Activated CD4-positive, alpha-beta T cell treated with anti-CD3 and anti-CD28 coated beads, Interleukin-2, amount 50 U/mL, for 4 hours (primary cell): Measurements from ENCODE around the gene NAT14.
"Not testable (repeated sequence)": the region's sequence is repeated elsewhere in the genome, so short reads cannot be mapped to it uniquely, and the experiment has no call there.

Source experiments
- DNase-seq, 2 experiments: peaks; one replicate each; pipeline ENCODE4 v3.0.0-alpha.2; 2020

The NAT14 gene

DNA sequence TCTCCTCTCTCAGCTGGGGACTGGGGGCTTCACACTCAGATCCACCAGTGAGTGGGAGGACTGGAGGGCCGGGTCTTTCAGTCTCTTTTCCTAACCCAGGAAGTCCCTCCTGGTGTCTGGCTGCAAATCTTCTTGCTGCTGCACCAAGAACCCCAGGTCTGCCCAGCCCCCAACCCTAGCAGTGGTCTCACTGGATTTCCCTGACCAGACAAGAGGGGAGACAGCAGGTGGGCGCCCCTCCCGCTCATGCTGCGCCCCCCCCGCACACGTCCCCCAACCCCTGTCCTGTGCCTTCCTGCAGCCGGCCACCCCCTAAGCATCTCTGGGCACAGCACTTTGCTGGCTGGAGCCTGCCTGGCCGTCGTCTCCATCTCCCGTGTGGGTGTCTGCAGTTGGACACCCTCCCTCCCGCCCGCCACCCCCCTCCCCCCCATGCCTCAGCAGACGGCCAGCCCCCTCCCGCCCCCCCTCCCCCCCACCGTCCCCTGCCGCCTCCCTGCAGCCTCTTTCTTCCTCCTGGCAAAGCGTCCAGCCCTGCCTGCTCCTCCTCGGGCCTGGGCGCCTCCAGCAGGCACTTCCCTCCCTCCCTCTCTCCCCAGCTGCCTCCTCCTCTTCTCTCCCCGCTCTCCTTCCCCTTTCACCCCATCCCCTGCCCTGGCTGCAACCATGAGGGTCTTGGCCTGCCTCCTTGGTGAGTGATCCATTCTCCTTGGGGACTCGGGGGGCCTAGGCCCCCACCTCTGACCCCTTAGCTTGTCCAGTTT, 3.1 kb downstream of the NAT14 start, which contains the start of gene SSC5D:
TSS of gene SSC5D (plus strand) at position 513 of the 764 bp plus-strand sequence. CDS start at position 667, 154 bp downstream.
- DNase-seq, result no peak

DNA sequence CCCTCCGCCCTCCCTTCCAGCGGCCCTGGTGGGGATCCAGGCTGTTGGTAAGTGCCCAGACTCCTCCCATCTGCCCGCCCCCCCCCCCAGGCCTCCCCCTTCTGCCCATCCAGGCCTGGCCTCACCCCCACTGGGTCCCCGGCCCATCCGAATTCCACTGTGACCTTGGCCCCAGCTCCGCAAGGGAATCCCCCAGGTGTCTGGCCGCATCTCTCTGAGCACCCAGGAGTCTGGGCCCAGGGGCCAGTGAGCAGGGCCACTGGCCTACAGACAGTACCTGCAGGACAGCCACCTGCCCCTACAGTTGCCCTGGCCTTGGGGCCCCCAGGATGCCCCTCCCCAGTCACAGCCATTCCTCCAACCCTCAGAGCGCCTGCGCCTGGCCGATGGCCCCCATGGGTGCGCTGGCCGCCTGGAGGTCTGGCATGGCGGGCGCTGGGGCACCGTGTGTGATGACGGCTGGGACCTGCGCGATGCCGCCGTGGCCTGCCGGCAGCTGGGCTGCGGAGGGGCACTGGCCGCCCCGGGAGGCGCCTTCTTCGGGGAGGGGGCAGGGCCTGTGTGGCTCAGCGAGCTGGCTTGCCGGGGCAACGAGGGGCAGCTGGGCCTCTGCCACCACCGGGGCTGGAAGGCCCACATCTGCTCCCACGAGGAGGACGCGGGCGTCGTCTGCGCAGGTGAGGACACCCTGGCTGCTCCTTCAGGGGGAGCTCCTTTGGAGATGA, 4.2 kb downstream of the NAT14 start:
- DNase-seq, result no peak

DNA sequence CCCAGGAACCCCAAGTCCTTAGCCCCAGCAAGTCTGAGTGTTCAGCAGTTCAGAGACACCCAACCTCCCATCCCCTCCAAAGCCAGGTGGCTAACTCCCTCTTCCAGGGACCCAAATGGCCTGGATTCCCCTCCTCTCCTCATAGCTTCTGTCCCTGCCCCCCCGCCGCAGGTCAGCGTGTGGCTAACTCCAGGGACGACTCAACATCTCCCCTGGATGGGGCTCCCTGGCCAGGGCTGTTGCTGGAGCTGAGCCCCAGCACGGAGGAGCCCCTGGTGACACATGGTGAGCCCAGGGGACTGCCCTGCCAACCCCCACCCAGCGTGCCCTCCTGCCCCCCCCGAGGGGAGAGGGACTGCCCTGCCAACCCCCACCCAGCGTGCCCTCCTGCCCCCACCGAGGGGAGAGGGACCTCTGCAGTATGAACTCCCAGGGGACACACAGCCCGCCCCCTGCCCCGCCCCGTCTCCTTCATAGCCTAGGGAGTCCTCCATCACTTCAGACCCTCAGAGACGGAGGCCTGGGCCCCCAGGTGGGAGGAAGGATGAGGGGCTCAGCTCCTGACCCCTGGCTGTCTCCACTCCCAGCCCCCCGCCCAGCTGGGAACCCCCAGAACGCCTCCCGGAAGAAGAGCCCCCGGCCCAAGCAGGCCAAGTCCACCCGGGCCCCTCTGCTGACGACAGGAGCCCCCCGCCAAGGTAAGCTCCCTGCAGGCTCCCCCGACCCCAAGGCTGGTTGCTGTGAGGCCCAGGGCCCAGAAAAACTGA, 4.9 kb downstream of the NAT14 start:
- no peak for DNase-seq

DNA sequence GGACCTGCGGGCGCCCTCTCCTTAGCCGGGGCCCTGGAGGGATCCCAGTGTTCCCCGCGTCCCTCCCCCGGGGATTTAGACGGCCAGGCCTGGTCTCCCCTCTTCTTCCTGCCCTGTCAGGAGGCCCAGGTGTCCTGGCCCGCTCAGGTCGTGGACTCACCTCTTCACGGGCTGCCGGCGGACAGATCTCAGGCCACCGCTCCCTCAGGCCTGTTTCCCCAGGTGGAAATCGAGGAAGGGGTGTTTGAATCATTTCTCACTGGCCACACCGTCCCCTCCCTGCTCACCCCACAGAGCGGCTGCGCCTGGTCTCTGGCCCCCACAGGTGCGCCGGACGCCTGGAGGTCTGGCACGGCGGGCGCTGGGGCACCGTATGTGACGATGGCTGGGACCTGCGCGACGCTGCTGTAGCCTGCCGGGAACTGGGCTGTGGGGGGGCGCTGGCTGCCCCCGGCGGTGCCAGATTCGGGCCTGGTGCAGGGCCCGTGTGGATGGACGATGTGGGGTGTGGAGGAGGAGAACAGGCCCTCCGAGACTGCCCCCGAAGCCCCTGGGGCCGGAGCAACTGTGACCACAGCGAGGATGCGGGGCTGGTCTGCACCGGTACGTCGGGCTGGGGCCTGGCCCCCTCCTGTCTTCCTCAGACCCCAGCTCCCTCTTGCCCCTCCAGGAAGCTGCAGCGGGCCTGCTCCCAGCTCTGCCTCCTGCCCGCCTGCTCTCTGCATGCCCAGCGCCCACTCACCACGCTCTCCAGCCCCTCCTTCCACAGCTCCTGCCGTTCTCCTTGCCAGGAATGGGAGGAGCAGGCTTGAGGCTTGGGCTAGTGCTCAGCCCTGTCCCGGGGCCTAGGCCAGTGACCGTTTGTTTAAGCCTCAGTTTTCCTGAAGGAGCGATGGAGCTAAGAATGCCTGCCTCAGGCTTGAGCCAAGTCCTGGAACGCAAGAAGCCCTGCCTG, 5.8 kb downstream of the NAT14 start:
- DNase-seq, result no peak

DNA sequence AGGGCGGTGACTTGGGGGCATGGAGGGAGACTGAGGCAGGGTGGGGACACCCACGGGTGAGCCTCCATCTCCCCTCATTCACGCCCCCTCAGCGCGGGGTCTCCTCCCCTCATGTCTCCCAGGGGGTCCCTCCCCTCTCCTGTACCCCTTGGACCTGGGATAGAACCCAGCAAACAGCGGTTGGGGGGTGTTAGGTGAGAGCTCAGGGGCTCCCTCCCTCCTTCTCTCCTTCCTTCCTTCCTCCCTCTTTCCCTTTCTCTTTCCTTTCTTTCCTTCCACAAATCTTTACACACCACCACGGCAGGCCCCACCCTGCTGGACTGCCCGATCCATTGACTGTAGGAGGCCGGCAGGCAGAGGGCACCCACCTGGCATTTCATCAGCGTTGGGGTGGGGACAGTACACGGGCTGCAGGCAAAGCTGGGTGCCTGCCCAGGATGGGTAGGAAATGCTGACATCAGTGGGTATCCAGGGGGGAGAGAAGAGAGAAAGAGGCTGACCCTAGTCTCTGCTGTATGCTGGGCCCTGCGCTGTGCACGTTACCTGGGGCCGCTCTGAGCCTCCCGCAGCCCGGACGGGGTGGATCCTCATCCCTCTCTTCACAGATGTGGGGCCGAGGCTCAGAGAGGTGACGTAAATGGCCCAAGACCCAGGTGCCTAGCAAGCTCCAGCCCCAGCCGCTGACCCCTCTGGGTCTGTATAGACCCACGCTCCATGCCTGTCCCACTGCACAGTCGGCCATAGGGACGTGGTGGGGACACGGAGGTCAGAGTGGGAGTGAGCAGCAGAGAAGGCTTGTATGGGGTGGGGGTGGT, 6.8 kb downstream of the NAT14 start:
- no peak for DNase-seq

DNA sequence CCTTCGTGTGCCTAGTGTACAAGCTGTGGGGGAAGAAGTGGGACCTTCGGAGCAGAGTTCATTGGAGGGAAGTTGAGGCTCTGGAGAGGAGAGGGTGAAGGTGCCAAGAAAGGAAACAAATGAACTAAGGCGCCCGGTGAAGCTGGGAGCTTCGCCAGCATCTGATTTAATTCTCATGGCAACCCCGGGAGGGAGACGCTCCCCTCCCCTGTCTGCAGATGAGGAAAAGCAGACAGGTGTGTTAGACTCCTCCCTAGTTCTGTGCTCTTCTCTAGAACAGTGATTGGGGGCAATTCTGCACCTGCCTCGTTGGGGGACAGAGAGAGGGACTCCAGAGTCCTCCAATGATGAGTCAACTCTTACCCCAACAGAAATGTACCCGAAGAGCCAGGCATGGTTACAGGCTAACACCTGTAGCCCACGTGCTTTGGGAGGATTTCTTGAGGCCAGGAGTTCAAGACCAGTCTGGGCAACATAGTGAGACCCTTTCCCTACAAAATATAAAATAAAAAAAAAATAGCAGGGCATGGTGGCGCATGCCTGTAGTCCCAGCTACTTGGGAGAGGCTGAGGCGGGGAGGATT, 7.5 kb downstream of the NAT14 start:
- DNase-seq, result no peak

DNA sequence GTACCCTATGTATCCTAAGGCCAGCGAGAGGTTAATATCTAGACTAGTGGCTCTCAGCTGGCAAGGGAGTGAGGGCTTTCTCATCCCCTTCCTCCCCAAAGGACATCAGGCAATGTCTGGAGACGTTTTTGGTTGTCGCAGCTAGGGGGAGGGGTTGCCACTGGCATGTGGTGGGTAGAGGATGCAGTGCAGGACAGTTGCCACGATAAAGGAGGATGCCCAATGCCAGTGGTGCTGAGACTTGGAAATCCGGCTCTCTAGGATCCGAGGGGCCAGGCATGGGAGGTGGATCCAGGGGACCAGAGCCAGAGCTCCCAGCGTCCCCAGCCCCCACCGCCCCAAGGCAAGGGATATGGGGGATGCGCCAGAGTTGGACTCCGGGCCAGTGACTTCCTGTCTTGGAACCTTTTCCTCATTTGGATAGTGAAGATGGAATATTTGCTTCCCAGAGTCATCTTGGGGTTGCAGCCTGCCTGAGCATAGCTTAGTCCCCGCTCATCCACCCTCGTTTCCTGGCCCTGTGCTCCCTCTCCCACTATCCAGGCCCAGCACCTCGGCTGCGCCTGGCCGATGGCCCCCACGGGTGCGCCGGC, 8.2 kb downstream of the NAT14 start:
- DNase-seq, result no peak

DNA sequence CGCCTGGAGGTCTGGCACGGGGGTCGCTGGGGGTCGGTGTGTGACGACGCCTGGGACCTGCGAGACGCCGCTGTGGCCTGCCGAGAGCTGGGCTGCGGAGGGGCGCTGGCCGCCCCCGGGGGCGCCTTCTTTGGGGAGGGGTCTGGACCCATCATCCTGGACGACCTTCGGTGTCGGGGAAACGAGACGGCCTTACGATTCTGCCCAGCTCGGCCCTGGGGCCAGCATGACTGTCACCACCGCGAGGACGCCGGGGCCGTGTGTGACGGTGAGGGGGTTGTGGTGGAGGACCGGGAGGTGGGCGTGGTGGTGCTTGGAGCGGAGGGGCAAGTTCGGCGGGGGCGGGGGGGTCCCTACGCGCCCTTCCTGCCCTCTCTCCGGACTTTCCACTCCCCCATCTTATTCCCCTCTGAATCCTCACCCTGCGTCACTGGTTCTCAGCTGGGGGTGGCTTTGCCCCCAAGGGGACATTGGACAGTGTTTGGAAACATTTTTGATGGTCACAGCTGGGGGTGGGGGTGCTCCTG, 8.7 kb downstream of the NAT14 start:
- no peak for DNase-seq

DNA sequence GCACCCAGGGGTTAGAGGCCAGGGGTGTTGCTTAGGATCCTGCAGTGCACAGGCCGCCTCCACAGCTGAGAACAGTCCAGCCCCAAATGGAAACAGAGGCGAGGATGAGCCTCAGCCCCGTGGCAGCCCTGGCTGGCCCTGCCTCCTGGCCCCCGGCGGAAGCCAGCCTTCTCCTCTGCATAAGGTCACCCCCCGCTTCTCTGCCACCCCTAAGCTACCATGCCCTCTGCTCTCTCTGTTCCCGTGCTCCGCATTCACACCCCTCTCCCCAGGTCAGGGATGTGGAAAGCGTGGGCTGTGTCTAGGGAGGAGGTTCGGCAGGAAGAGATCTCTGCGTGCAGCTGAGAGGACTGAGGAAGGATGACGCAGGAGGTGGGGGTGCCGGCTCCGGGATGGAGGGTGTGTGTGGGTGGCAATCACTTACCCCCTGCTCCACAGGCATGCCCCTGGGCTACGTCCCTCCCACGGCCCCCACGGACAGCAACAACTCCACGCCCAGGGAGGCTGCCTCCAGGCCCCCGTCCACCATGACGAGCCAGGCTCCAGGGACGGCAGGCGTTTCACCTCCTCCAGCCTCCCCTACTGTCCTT, 9.3 kb downstream of the NAT14 start:
- DNase-seq, result no peak

DNA sequence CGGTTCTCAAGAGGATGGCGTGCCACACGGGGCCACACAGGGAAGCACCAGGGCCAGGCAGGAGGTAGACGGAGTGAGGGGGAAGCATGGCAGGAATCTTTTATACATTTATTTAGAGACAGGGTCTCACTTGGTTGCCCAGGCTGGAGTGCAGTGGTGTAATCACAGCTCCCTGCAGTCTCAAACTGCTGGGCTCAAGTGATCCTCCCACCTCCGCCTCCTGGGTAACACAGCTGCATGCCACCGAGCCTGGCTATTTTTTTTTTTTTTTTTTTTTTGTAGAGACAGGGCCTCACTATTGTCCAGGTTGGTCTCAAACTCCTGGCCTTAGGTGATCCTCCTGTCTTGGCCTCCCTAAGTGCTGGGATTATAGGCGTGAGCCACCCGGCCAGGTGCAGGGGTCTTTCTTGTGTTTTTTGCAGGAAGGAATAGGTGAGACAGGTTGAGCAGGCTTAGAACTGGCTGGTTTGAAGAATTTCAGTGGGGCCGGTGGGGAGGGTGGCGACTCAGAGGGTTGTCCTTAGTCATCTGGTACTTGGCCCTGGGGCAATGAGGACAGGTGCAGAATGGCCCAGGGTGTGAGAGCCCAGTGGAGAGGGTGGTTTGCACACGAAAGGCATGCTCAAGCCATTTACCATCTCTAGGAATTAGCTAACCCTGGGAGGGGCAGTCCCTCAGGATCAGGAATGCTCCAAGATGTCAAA, 10.8 kb downstream of the NAT14 start:
- DNase-seq, result no peak

DNA sequence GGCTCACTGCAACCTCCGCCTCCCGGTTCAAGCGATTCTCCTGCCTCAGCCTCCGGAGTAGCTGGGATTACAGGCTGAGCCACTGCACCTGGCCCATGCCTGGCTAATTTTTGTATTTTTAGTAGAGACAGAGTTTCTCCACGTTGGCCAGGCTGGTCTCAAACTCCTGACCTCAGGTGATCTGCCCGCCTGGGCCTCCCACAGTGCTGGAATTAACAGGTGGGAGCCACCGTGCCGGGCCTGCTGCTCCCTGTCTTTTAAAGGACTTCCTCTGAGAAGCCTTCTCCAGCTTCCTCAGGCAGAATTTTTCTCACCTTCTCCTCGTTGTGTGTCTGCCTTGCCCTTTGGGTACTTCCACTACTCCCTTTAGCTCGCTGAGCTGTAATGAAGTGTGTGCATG, 11.8 kb downstream of the NAT14 start:
- DNase-seq, result not testable (repeated sequence)

DNA sequence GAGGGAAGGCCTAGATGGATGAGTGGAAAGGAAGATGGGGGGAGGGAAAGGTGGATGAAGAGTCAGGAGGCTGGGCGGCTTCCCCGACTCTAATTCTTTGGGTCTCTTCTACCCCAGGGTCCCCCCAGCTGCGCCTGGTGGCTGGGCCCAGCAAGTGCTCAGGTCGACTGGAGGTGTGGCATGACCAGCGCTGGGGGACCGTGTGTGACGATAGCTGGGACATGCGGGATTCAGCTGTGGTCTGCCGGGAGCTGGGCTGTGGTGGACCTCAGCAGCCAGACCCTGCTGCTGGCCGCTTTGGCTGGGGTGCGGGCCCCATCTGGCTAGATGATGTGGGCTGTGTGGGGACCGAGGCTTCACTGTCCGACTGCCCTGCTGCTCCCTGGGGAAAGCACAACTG, 12.8 kb downstream of the NAT14 start:
- no peak for DNase-seq

DNA sequence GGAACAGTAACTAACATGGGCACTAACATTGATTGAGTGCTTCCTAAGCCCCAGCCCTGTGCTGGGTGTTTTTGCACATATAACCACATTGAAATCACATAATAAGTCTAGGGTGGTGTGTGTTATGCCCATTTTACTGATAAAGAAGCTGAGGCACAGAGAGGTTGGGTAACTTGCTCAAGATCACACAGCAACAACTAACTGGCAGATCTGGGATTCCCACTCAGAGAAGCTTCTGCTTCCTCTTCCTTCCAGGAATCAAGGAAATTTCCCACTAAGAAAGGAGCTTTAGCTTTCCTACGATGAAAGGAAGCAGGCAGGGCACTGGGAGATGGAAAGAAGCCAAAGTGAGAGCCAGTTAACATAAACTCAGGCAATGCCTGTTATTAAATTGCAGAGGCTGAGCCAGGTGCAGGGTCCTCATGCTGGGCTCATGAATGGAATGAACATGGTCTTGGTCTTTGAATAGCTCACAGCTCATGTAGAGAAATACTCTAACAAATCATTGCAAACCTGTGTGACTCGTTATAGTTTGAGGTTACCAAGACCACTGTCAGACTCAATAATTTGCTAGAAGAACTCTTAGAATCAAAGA, 13.4 kb downstream of the NAT14 start:
- no peak for DNase-seq

DNA sequence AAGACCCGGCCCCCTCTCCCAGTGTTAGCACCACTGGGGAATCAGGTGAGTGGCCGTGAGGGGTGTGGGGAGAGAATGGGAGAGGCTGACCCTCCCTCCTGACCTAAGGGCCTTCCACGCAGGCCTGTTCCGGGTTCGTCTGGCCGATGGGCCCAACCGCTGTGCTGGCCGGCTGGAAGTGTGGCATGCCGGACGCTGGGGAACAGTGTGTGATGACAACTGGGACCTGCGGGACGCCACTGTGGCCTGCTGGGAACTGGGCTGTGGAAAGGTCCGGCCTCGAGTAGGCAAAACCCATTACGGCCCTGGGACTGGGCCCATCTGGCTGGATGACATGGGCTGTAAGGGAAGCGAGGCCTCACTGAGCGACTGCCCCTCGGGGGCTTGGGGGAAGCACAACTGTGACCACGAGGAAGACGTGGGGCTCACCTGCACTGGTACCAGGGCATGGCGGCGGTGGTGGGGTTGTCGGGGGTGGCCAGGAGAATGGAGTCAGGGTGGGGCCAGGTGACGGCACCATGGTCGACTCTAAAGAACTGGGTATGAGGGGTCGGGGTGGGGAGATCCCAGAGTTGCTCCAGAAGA, 15.5 kb downstream of the NAT14 start:
- DNase-seq, result no peak

DNA sequence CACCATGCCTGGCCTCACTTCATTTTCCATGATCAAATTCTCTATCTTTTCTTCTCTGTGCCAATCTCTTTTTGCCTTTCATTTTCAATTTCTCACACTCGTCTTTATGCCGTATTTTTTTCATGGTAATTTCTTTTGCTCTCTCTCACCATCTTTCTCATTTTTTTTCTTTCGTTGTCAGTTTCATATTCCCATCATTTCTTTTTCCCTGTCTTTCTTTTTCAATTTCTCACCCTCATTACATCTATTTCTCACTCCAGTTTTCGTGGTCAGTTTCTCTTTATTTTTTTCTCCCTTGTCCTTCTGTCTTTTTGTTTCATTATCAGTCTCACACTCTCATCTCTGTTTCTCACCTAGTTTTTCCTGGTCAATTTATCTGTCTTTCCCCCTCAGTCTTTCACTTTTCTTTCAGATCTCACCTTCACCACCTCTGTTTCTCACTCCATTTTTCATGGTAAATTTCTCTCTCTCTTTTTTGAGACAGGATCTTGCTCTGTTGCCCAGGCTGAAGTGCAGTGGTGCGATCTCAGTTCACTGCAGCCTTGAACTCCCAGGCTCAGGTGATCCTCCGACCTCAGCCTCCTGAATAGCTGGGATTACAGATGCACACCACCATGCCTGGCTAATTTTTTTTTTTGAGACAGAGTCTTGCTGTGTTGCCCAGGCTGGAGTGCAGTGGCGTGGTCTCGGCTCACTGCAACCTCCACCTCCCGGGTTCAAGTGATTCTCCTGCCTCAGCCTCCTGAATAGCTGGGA, 17.4 kb downstream of the NAT14 start:
- no peak for DNase-seq

DNA sequence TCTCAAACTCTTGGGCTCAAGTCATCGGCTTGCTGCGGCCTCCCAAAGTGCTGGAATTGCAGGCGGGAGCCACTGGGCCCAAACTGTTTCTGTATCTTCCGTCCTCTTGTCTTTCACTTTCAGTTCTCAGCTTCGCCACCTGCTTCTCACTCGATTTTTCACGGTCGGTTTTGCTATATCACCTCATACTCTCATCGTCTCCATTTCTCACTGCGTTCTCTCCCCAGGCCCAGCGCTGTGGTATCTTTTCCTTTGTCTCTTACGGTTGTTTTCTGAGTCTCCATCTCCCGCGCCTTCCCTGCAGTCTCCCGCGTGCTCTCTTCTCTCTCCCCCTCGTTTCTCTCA, 18.1 kb downstream of the NAT14 start:
- DNase-seq, result no peak

DNA sequence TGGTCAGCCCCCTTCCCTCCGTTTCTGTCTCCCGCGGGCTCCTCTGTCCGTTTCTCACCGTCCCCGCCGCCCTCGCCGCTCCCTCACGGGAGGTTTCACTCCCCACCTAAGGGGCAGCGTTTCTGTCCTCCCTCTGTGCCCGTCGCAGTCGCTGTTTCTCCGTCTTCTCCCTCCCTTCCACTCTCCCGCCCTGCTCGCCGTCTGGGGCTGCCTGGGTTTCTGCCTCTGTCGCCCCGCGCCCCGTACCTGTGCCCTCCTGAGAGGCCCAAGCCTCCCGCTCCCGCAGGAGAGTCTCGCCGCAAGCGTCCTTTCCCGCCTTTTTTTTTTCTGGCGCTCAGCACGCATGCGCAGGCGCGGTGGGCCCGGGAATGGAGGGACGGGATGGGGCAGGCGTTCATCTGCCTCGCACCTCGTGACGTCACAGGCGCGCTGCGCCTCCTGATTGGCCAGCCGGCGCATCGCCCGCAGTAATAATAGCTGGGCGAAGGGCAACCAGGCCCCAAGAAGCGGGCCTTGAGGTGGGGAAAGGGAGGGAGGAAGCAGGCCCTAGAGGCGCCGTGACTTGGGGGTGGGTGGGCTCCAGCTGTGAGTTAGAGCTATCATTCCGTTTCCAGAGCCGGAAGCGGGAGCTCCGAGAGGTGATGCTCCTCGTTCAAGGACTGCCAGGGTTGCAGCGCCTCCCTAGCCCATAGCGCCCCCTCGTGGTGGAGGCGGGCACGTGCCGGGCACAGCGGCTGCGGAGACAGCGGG, 18.7 kb downstream of the NAT14 start:
- DNase-seq, result peak; percentile 87 to 90
